ENCODE measurements around the gene PCMT1.

DNA sequence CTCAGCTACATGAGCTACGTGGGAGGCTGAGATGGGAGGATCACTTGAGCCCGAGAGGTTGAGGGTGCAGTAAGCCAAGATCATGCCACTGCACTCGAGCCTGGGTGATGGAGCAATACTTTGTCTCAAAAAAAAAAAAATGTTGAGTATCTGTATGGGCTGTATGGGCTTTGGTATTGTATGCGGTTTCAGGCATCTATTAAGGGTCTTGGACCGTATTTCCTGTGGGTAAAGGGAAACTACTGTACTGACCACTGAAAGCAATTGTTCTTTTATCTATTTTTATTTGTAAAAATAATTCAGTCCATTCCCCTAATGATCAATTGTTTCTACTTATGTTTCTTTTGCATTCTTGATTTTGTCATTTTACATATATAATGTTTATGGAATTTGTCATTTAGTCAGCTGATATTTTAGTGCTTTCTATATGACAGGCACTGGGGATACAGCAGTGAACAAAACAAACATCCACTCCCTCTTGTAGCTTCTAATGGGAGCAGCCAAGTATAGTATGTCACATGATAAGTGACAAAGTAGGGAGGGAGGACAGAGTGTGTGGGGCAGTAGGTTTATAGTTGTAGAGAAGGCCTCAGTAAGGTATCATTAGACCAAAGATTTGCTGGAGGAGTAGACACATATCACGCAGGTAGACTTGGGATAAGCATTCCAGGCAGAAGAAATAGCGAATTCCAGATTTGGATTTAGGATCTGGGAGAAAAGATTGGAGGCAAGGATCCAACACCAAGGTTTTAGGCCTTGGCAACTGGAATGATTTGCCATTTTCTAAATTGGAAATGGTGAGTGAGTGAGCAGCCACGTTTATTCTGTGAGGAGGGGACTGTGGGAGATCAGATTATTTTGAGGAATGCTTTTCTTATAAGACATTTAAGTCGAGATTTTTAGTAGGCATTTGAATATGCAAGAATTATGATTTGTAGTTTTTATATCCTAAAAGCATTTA is 6.0 kb downstream of the PCMT1 start:
- TF ChIP-seq, protein P1, sequence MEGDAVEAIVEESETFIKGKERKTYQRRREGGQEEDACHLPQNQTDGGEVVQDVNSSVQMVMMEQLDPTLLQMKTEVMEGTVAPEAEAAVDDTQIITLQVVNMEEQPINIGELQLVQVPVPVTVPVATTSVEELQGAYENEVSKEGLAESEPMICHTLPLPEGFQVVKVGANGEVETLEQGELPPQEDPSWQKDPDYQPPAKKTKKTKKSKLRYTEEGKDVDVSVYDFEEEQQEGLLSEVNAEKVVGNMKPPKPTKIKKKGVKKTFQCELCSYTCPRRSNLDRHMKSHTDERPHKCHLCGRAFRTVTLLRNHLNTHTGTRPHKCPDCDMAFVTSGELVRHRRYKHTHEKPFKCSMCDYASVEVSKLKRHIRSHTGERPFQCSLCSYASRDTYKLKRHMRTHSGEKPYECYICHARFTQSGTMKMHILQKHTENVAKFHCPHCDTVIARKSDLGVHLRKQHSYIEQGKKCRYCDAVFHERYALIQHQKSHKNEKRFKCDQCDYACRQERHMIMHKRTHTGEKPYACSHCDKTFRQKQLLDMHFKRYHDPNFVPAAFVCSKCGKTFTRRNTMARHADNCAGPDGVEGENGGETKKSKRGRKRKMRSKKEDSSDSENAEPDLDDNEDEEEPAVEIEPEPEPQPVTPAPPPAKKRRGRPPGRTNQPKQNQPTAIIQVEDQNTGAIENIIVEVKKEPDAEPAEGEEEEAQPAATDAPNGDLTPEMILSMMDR (IDR thresholded peaks at IDR 0.05) = no peak
- no peak for TF ChIP-seq POLR2A (IDR thresholded peaks at IDR 0.05)
- TF ChIP-seq POLR2AphosphoS5 (IDR thresholded peaks at IDR 0.05; ENCODE audit: insufficient read depth in 1 of 2, low read depth in 1 of 2) = no peak
